ENCODE measurements around the gene TICAM1. TPM values are rescaled to one million over a fixed set of nuclear protein-coding genes. Genes with fewer than 3 reads are reported as not detected.

Gene TICAM1
- total RNA-seq, 2 experiments from 2014 or later: 14.7 to 15.0 TPM

- H3K4me1 ChIP-seq (ENCODE audit: insufficient read depth, low read length): peaks cover 17% of the 10 kb centered on the region
- peak overlapping the region; percentile 8 for H3K27ac Mint-ChIP-seq
- H3K9me3 ChIP-seq (ENCODE audit: control insufficient read depth in 1 of 2, insufficient read depth in 1 of 2, low read length in 2 of 2): no peaks in the 10 kb centered on the region
- no peaks in the 10 kb centered on the region for H3K27me3 ChIP-seq (ENCODE audit: control insufficient read depth in 1 of 2, insufficient read depth in 2 of 2, low read length in 2 of 2)
- H3K36me3 Mint-ChIP-seq (ENCODE audit: low read depth): peaks cover 14% of the 10 kb centered on the region
- ATAC-seq (ENCODE audit: poor library complexity) (peak; percentile 87), DNase-seq (peak; percentile 51 to 88 (median 64))
- H3K27ac ChIP-seq (ENCODE audit: low read depth in 1 of 2, low read length in 2 of 2): no peak overlapping the region
- ChIA-PET POLR2A (no interaction called here), CTCF (interaction anchor here (1.7 kb wide), 1 partner anchor 36 kb away, joined by 4 read pairs; no protein-coding TSS in a partner anchor)
- TF ChIP-seq CTCF (IDR thresholded peaks at IDR 0.05): no peak
- H3K36me3 ChIP-seq (ENCODE audit: insufficient read depth, low read length): peaks cover 26% of the 10 kb centered on the region
- H3K4me1 Mint-ChIP-seq (ENCODE audit: low read depth): peaks cover 17% of the 10 kb centered on the region
- no peaks in the 10 kb centered on the region for H3K9me3 Mint-ChIP-seq
- intact Hi-C loops (cut with DNase I, micrococcal nuclease): loop anchor here in 1 of 2 experiments (1.0 kb wide), 2 partner anchors 24 to 52 kb away; partner anchors contain the start of genes FEM1A and PLIN3
- peak overlapping the region; percentile 52 for H3K4me3 Mint-ChIP-seq
- no peaks in the 10 kb centered on the region for H3K27me3 Mint-ChIP-seq
- peak overlapping the region; percentile 24 for H3K4me3 ChIP-seq (ENCODE audit: low read length)
Measured at GRCh38 chr19:4815426-4816201, 15.9 kb downstream of the TICAM1 start.

- ATAC-seq (ENCODE audit: poor library complexity) (no peak), DNase-seq (no peak)
- peaks cover 26% of the 10 kb centered on the region for H3K36me3 ChIP-seq (ENCODE audit: insufficient read depth, low read length)
- H3K27me3 ChIP-seq (ENCODE audit: control insufficient read depth in 1 of 2, insufficient read depth in 2 of 2, low read length in 2 of 2): no peaks in the 10 kb centered on the region
- Mint-ChIP-seq H3K4me3 (no peak overlapping the region), H3K27me3 (no peaks in the 10 kb centered on the region), H3K36me3 (ENCODE audit: low read depth) (peaks cover 12% of the 10 kb centered on the region), H3K4me1 (ENCODE audit: low read depth) (peaks cover 18% of the 10 kb centered on the region), H3K27ac (no peak overlapping the region), H3K9me3 (no peaks in the 10 kb centered on the region)
- intact Hi-C loops (cut with DNase I, micrococcal nuclease): loop anchor here in 1 of 2 experiments (1.0 kb wide), 2 partner anchors 24 to 52 kb away; partner anchors contain the start of genes FEM1A and PLIN3
- ChIA-PET CTCF (interaction anchor here (0.6 to 1.8 kb wide), 4 partner anchors 36 to 845 kb away, joined by 3 to 5 read pairs (median 4); no protein-coding TSS in a partner anchor), POLR2A (no interaction called here)
- peaks cover 17% of the 10 kb centered on the region for H3K4me1 ChIP-seq (ENCODE audit: insufficient read depth, low read length)
- no peak overlapping the region for H3K27ac ChIP-seq (ENCODE audit: low read depth in 1 of 2, low read length in 2 of 2)
- no peak overlapping the region for H3K4me3 ChIP-seq (ENCODE audit: low read length)
- TF ChIP-seq CTCF (IDR thresholded peaks at IDR 0.05): no peak
- no peaks in the 10 kb centered on the region for H3K9me3 ChIP-seq (ENCODE audit: control insufficient read depth in 1 of 2, insufficient read depth in 1 of 2, low read length in 2 of 2)
Measured at GRCh38 chr19:4814625-4815425, 16.7 kb downstream of the TICAM1 start.

GRCh38 chr19:4811328-4812131 is 20.0 kb downstream of the TICAM1 start:
- no peaks in the 10 kb centered on the region for H3K9me3 Mint-ChIP-seq
- peak; percentile 77 for ATAC-seq (ENCODE audit: poor library complexity)
- peak; percentile 79 to 95 (median 88) for DNase-seq
- H3K36me3 Mint-ChIP-seq (ENCODE audit: low read depth): no peaks in the 10 kb centered on the region
- peaks cover 21% of the 10 kb centered on the region for H3K4me1 Mint-ChIP-seq (ENCODE audit: low read depth)
- peak; percentile 80 for TF ChIP-seq CTCF (IDR thresholded peaks at IDR 0.05)
- intact Hi-C loops (cut with DNase I, micrococcal nuclease): loop anchor here (1.0 kb wide), 2 partner anchors 100 to 220 kb away; no protein-coding TSS in a partner anchor
- Histone ChIP-seq H3K4me3 (ENCODE audit: low read length) (no peak overlapping the region), H3K36me3 (ENCODE audit: insufficient read depth, low read length) (peaks cover 2% of the 10 kb centered on the region), H3K9me3 (ENCODE audit: control insufficient read depth in 1 of 2, insufficient read depth in 1 of 2, low read length in 2 of 2) (no peaks in the 10 kb centered on the region), H3K27ac (ENCODE audit: low read depth in 1 of 2, low read length in 2 of 2) (no peak overlapping the region), H3K27me3 (ENCODE audit: control insufficient read depth in 1 of 2, insufficient read depth in 2 of 2, low read length in 2 of 2) (no peaks in the 10 kb centered on the region), H3K4me1 (ENCODE audit: insufficient read depth, low read length) (peaks cover 21% of the 10 kb centered on the region)
- no peak overlapping the region for H3K27ac Mint-ChIP-seq
- ChIA-PET POLR2A (interaction anchor here (2.9 kb wide), 1 partner anchor 100 kb away, joined by 15 read pairs; no protein-coding TSS in a partner anchor), CTCF (interaction anchor here (1.3 to 3.3 kb wide), 2 partner anchors 15 to 40 kb away, joined by 3 to 76 read pairs; no protein-coding TSS in a partner anchor)
- no peaks in the 10 kb centered on the region for H3K27me3 Mint-ChIP-seq
- no peak overlapping the region for H3K4me3 Mint-ChIP-seq
